HCT116 (cell line): Measurements from ENCODE around the gene WDR5. TPM values are rescaled to one million over a fixed set of nuclear protein-coding genes. Genes with fewer than 3 reads are reported as not detected.

Experiments used
- ATAC-seq: fragments of 200-7000 bp; cut with Tn5 transposase; 2 replicates; pipeline ENCODE4 v1.9.1; 2020; ENCODE audit warnings: mild to moderate bottlenecking, moderate library complexity
- BruUV-seq: library from RNA; stranded (reverse); fragments of 400-500 nt; replicated peaks from 2 replicates; lab custom pipeline; 2021; lab: Mats Ljungman, UMichigan
- CTCF ChIA-PET: fragments of 300-600 bp; sonication (Branson Sonifier 250); formaldehyde crosslinking; loops from one replicate; lab custom pipeline; 2021; ENCODE audit warnings: antibody characterized with exemption; lab: Charles Lee
- POLR2A ChIA-PET: fragments of 300-600, 350-600 bp; sonication (Branson Sonifier 250); formaldehyde crosslinking; loops from one replicate; lab custom pipeline; 2021; ENCODE audit warnings: antibody characterized with exemption; lab: Charles Lee
- RAD21 ChIA-PET, 2 experiments: fragments of 300-600 bp; sonication (Branson Sonifier 250); formaldehyde crosslinking; loops; one replicate each; lab custom pipeline; 2023; ENCODE audit warnings: low total read pairs in 2 of 2; ENCODE audit not compliant: uncharacterized antibody in 2 of 2, unreplicated experiment in 2 of 2, low non-redundant PET in 1 of 2; lab: Charles Lee
- DNase-seq: peaks from one replicate; pipeline ENCODE4 v3.0.0-alpha.2; 2010; ENCODE audit warnings: low read depth, low spot score
- H2AFZ ChIP-seq: fragments of 200-600 bp; shearing (Covaris generic), sonication (generic); 2 replicates; pipeline ENCODE4 v1.6.1; 2017; ENCODE audit warnings: low read depth, mixed run types, mixed read lengths, antibody characterized with exemption, low read length; ENCODE audit not compliant: poor library complexity, severe bottlenecking
- H3K27ac ChIP-seq: 2 replicates; pipeline ENCODE4 v1.5.1; 2012; ENCODE audit warnings: low read depth, low read length
- H3K27me3 ChIP-seq: fragments of 200-600 bp; sonication (generic); 2 replicates; pipeline ENCODE4 v1.6.1; 2016; ENCODE audit warnings: mixed run types, low read length, mixed read lengths; ENCODE audit not compliant: insufficient read depth
- H3K36me3 ChIP-seq, 2 experiments: fragments of 200-500 bp in 1 of 2; fragments of 200-600 bp in 1 of 2; sonication (Bioruptor generic) in 1 of 2; sonication (generic) in 1 of 2; 2 replicates each; pipeline versions ENCODE4 v1.5.1 to v1.6.1; 2014 to 2016; ENCODE audit warnings: low read length in 2 of 2, inconsistent platforms in 1 of 2, mixed read lengths in 1 of 2, mixed run types in 1 of 2; ENCODE audit not compliant: insufficient read depth in 2 of 2, control insufficient read depth in 1 of 2
- H3K4me1 ChIP-seq, 2 experiments: fragments of 200-600 bp in 1 of 2; sonication (generic) in 1 of 2; 2 replicates each; pipeline versions ENCODE4 v1.5.1 to v1.6.1; 2012 to 2017; ENCODE audit warnings: low read length in 2 of 2, inconsistent platforms in 1 of 2, mild to moderate bottlenecking in 1 of 2, mixed read lengths in 1 of 2, mixed run types in 1 of 2, moderate library complexity in 1 of 2; ENCODE audit not compliant: insufficient read depth in 2 of 2, control insufficient read depth in 1 of 2
- H3K4me2 ChIP-seq: fragments of 200-600 bp; sonication (generic); 2 replicates; pipeline ENCODE4 v1.6.1; 2017; ENCODE audit warnings: mixed run types, low read length, mixed read lengths
- H3K4me3 ChIP-seq, 2 experiments: fragments of 200-600 bp in 1 of 2; sonication (generic) in 1 of 2; replicated peaks in 1 of 2; 2 replicates each; pipeline ENCODE4 v1.5.1; 2011 to 2016; ENCODE audit warnings: low read length in 2 of 2, control low read depth in 1 of 2, low read depth in 1 of 2, mild to moderate bottlenecking in 1 of 2, mixed read lengths in 1 of 2, mixed run types in 1 of 2
- H3K79me2 ChIP-seq: fragments of 200-600 bp; sonication (generic); 2 replicates; pipeline ENCODE4 v1.6.1; 2017; ENCODE audit warnings: mild to moderate bottlenecking, mixed run types, low read length, moderate library complexity, mixed read lengths; ENCODE audit not compliant: insufficient read depth
- H3K9ac ChIP-seq: fragments of 200-600 bp; sonication (generic); 2 replicates; pipeline ENCODE4 v1.6.1; 2016; ENCODE audit warnings: low read length, mixed read lengths
- H3K9me2 ChIP-seq: fragments of 200-600 bp; sonication (generic), shearing (Covaris generic); 2 replicates; pipeline ENCODE4 v1.6.1; 2017; ENCODE audit warnings: mixed run types, mild to moderate bottlenecking, moderate library complexity; ENCODE audit not compliant: insufficient read depth
- H3K9me3 ChIP-seq, 2 experiments: fragments of 200-500 bp in 1 of 2; fragments of 200-600 bp in 1 of 2; sonication (Bioruptor generic) in 1 of 2; sonication (generic) in 1 of 2; 2 replicates each; pipeline ENCODE4 v1.6.1; 2014 to 2017; ENCODE audit warnings: low read length in 2 of 2, mixed read lengths in 2 of 2, inconsistent platforms in 1 of 2, low read depth in 1 of 2, mild to moderate bottlenecking in 1 of 2, mixed run types in 1 of 2, moderate library complexity in 1 of 2; ENCODE audit not compliant: control insufficient read depth in 1 of 2, insufficient read depth in 1 of 2
- H4K20me1 ChIP-seq: fragments of 200-600 bp; sonication (generic), shearing (Covaris generic); 2 replicates; pipeline ENCODE4 v1.6.1; 2017; ENCODE audit warnings: mixed run types, mild to moderate bottlenecking, moderate library complexity; ENCODE audit not compliant: insufficient read depth
- CEBPB ChIP-seq: IDR thresholded peaks from 2 replicates; pipeline ENCODE4 v1.6.1; 2012; ENCODE audit warnings: low read depth
- ELF1 ChIP-seq: IDR thresholded peaks from 2 replicates; pipeline ENCODE4 v1.6.1; 2012; ENCODE audit warnings: low read depth, borderline replicate concordance
- EZH2phosphoT487 ChIP-seq: fragments of 200-600 bp; IDR thresholded peaks from 2 replicates; pipeline ENCODE4 v1.6.1; 2018; ENCODE audit warnings: antibody characterized with exemption, borderline replicate concordance
- FOSL1 ChIP-seq: IDR thresholded peaks from 2 replicates; pipeline ENCODE4 v1.6.1; 2012; ENCODE audit warnings: low read depth
- POLR2A ChIP-seq: IDR thresholded peaks from 2 replicates; pipeline ENCODE4 v1.7.0; 2011; ENCODE audit warnings: borderline replicate concordance; ENCODE audit not compliant: insufficient read depth, insufficient read length; ENCODE audit errors: extremely low read depth
- RAD21 ChIP-seq: IDR thresholded peaks from 2 replicates; pipeline ENCODE4 v1.6.1; 2012; ENCODE audit warnings: low read depth, mild to moderate bottlenecking
- SP1 ChIP-seq: IDR thresholded peaks from 2 replicates; pipeline ENCODE4 v1.6.1; 2012; ENCODE audit warnings: low read depth
- TCF7L2 ChIP-seq: IDR thresholded peaks from 2 replicates; pipeline ENCODE4 v1.7.0; 2011; ENCODE audit warnings: borderline replicate concordance, inconsistent platforms; ENCODE audit not compliant: insufficient read depth, insufficient read length; ENCODE audit errors: extremely low read depth
- YY1 ChIP-seq: IDR thresholded peaks from 2 replicates; pipeline ENCODE4 v1.6.1; 2011; ENCODE audit warnings: low read length, low read depth, moderate library complexity, mild to moderate bottlenecking; ENCODE audit not compliant: insufficient replicate concordance; ENCODE audit errors: extremely low read depth
- intact Hi-C: fragments of 100-400 bp; cut with micrococcal nuclease; formaldehyde crosslinking; loops from 2 replicates; pipeline ENCODE4 v1.10.0; 2022
- total RNA-seq: library from RNA; stranded (reverse); gene quantifications from one replicate; pipeline ENCODE4 v1.2.1, GENCODE V29; 2021; ENCODE audit not compliant: unreplicated experiment
- TF ChIP-seq, protein P1 (sequence below): IDR thresholded peaks from 2 replicates; pipeline ENCODE4 v1.6.1; 2012
- TF ChIP-seq, protein P2 (sequence below): IDR thresholded peaks from 2 replicates; pipeline ENCODE4 v1.6.1; 2011; ENCODE audit warnings: mild to moderate bottlenecking, low read length, moderate library complexity; ENCODE audit not compliant: insufficient replicate concordance; ENCODE audit errors: extremely low read depth

The WDR5 gene
- total RNA-seq, 1 experiment from 2014 or later: 55.8 TPM

GRCh38 chr9:134208310-134208841 lies 72.5 kb downstream of the WDR5 start:
- intact Hi-C loops: no loop called here
- ChIA-PET POLR2A (no interaction called here), RAD21 (no interaction called here), CTCF (no interaction called here)
- Histone ChIP-seq H3K9ac (no peak overlapping the region), H3K79me2 (no peaks in the 10 kb centered on the region), H3K4me1 (no peaks in the 10 kb centered on the region), H3K27ac (no peak overlapping the region), H4K20me1 (no peaks in the 10 kb centered on the region), H3K36me3 (no peaks in the 10 kb centered on the region), H3K9me3 (no peaks in the 10 kb centered on the region; a peak in 2 of 4 replicates), H3K4me2 (no peak overlapping the region), H3K4me3 (no peak overlapping the region), H2AFZ (no peak overlapping the region), H3K9me2 (no peaks in the 10 kb centered on the region), H3K27me3 (no peaks in the 10 kb centered on the region)
- TF ChIP-seq, protein P1, sequence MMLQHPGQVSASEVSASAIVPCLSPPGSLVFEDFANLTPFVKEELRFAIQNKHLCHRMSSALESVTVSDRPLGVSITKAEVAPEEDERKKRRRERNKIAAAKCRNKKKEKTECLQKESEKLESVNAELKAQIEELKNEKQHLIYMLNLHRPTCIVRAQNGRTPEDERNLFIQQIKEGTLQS: no peak
- TF ChIP-seq POLR2A (no peak), TCF7L2 (no peak), EZH2phosphoT487 (no peak), ELF1 (no peak), SP1 (no peak), FOSL1 (no peak), RAD21 (no peak), YY1 (no peak), CEBPB (no peak)
- TF ChIP-seq, protein P2, sequence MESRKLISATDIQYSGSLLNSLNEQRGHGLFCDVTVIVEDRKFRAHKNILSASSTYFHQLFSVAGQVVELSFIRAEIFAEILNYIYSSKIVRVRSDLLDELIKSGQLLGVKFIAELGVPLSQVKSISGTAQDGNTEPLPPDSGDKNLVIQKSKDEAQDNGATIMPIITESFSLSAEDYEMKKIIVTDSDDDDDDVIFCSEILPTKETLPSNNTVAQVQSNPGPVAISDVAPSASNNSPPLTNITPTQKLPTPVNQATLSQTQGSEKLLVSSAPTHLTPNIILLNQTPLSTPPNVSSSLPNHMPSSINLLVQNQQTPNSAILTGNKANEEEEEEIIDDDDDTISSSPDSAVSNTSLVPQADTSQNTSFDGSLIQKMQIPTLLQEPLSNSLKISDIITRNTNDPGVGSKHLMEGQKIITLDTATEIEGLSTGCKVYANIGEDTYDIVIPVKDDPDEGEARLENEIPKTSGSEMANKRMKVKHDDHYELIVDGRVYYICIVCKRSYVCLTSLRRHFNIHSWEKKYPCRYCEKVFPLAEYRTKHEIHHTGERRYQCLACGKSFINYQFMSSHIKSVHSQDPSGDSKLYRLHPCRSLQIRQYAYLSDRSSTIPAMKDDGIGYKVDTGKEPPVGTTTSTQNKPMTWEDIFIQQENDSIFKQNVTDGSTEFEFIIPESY: no peak
- no peak for ATAC-seq
- BruUV-seq: no TSS peak
- no peak for DNase-seq
